ENCODE measurements around the gene FOS. TPM values are rescaled to one million over a fixed set of nuclear protein-coding genes. Genes with fewer than 3 reads are reported as not detected.

The FOS gene
- total RNA-seq, 1 donor from 2014 or later, result 32.9 TPM

- H3K4me1 Mint-ChIP-seq, result peaks cover 17% of the 10 kb centered on the region
- no peak overlapping the region for H3K4me3 ChIP-seq
Measured at GRCh38 chr14:75311356-75311755, 32.7 kb downstream of the FOS start.

GRCh38 chr14:75312341-75312740 is 33.7 kb downstream of the FOS start:
- DNase-seq (ENCODE audit: low spot score), result no peak
- Mint-ChIP-seq H3K36me3 (no peaks in the 10 kb centered on the region), H3K9me3 (no peaks in the 10 kb centered on the region), H3K27me3 (ENCODE audit: insufficient read depth, low read depth) (peaks cover 2% of the 10 kb centered on the region), H3K4me3 (no peak overlapping the region), H3K27ac (no peak overlapping the region), H3K4me1 (peaks cover 17% of the 10 kb centered on the region)
- Histone ChIP-seq H3K4me3 (no peak overlapping the region), H3K27ac (no peak overlapping the region), H3K9me3 (ENCODE audit: low read depth) (no peaks in the 10 kb centered on the region), H3F3A (ENCODE audit: low read depth) (peaks cover 15% of the 10 kb centered on the region), H4K20me1 (ENCODE audit: low read depth) (no peaks in the 10 kb centered on the region), H3K9ac (no peak overlapping the region), H2AFZ (replicated peaks) (no peak overlapping the region), H3K4me2 (no peak overlapping the region), H3K27me3 (no peaks in the 10 kb centered on the region), H3K4me1 (peaks cover 4% of the 10 kb centered on the region), H3K36me3 (no peaks in the 10 kb centered on the region), H3K79me2 (ENCODE audit: low read depth) (no peaks in the 10 kb centered on the region)
- no peak for TF ChIP-seq EZH2phosphoT487 (IDR thresholded peaks at IDR 0.05)
- TF ChIP-seq CTCF (IDR thresholded peaks at IDR 0.05), result no peak
- no peak for TF ChIP-seq EZH2 (IDR thresholded peaks at IDR 0.05)

More at GRCh38 chr14:75311356-75311755, 32.7 kb downstream of the FOS start:
- H4K20me1 ChIP-seq (ENCODE audit: low read depth), result no peaks in the 10 kb centered on the region
- no peaks in the 10 kb centered on the region for H3K9me3 ChIP-seq (ENCODE audit: low read depth)
- Mint-ChIP-seq H3K27me3 (ENCODE audit: insufficient read depth, low read depth) (peaks cover 4% of the 10 kb centered on the region), H3K9me3 (no peaks in the 10 kb centered on the region), H3K4me3 (peak overlapping the region; percentile 44), H3K27ac (peak overlapping the region; percentile 89), H3K36me3 (no peaks in the 10 kb centered on the region)
- H3F3A ChIP-seq (ENCODE audit: low read depth), result peaks cover 15% of the 10 kb centered on the region
- no peak overlapping the region for H3K9ac ChIP-seq
- TF ChIP-seq EZH2 (IDR thresholded peaks at IDR 0.05), result no peak
- H2AFZ ChIP-seq (replicated peaks), result peak overlapping the region; percentile 40
- no peak for DNase-seq (ENCODE audit: low spot score)
- H3K4me1 ChIP-seq, result peaks cover 4% of the 10 kb centered on the region
- no peaks in the 10 kb centered on the region for H3K79me2 ChIP-seq (ENCODE audit: low read depth)
- H3K27me3 ChIP-seq, result no peaks in the 10 kb centered on the region
- no peak overlapping the region for H3K4me2 ChIP-seq
- no peaks in the 10 kb centered on the region for H3K36me3 ChIP-seq
- no peak overlapping the region for H3K27ac ChIP-seq

GRCh38 chr14:75313294-75313693 is 34.7 kb downstream of the FOS start:
- no peak overlapping the region for H3K4me2 ChIP-seq
- no peaks in the 10 kb centered on the region for H3K36me3 Mint-ChIP-seq
- no peak overlapping the region for H3K9ac ChIP-seq
- H3K4me1 ChIP-seq, result no peaks in the 10 kb centered on the region
- H4K20me1 ChIP-seq (ENCODE audit: low read depth), result no peaks in the 10 kb centered on the region
- peaks cover 15% of the 10 kb centered on the region for H3F3A ChIP-seq (ENCODE audit: low read depth)
- TF ChIP-seq EZH2phosphoT487 (IDR thresholded peaks at IDR 0.05), result no peak
- TF ChIP-seq CTCF (IDR thresholded peaks at IDR 0.05), result no peak
- TF ChIP-seq EZH2 (IDR thresholded peaks at IDR 0.05), result no peak
- H2AFZ ChIP-seq (replicated peaks), result no peak overlapping the region
- DNase-seq (ENCODE audit: low spot score), result no peak
- H3K4me1 Mint-ChIP-seq, result peaks cover 17% of the 10 kb centered on the region
- no peaks in the 10 kb centered on the region for H3K9me3 ChIP-seq (ENCODE audit: low read depth)
- H3K79me2 ChIP-seq (ENCODE audit: low read depth), result no peaks in the 10 kb centered on the region
- no peak overlapping the region for H3K4me3 Mint-ChIP-seq
- H3K27ac ChIP-seq, result no peak overlapping the region
- H3K9me3 Mint-ChIP-seq, result no peaks in the 10 kb centered on the region
- H3K27ac Mint-ChIP-seq, result no peak overlapping the region
- H3K4me3 ChIP-seq, result no peak overlapping the region
- no peaks in the 10 kb centered on the region for H3K36me3 ChIP-seq
- peaks cover 2% of the 10 kb centered on the region for H3K27me3 Mint-ChIP-seq (ENCODE audit: insufficient read depth, low read depth)
- H3K27me3 ChIP-seq, result no peaks in the 10 kb centered on the region

- Mint-ChIP-seq H3K36me3 (no peaks in the 10 kb centered on the region), H3K4me3 (no peak overlapping the region), H3K27me3 (ENCODE audit: insufficient read depth, low read depth) (peaks cover 2% of the 10 kb centered on the region), H3K4me1 (peaks cover 17% of the 10 kb centered on the region), H3K9me3 (no peaks in the 10 kb centered on the region), H3K27ac (no peak overlapping the region)
- no peak overlapping the region for H3K4me2 ChIP-seq
- no peak overlapping the region for H3K9ac ChIP-seq
- H3K79me2 ChIP-seq (ENCODE audit: low read depth), result no peaks in the 10 kb centered on the region
- H3K27ac ChIP-seq, result no peak overlapping the region
- DNase-seq (ENCODE audit: low spot score), result no peak
- H2AFZ ChIP-seq (replicated peaks), result no peak overlapping the region
- H3K4me1 ChIP-seq, result no peaks in the 10 kb centered on the region
- peaks cover 11% of the 10 kb centered on the region for H3F3A ChIP-seq (ENCODE audit: low read depth)
- no peak overlapping the region for H3K4me3 ChIP-seq
- H3K9me3 ChIP-seq (ENCODE audit: low read depth), result no peaks in the 10 kb centered on the region
- no peaks in the 10 kb centered on the region for H4K20me1 ChIP-seq (ENCODE audit: low read depth)
- no peaks in the 10 kb centered on the region for H3K27me3 ChIP-seq
- TF ChIP-seq CTCF (IDR thresholded peaks at IDR 0.05), result no peak
- no peak for TF ChIP-seq EZH2 (IDR thresholded peaks at IDR 0.05)
- no peak for TF ChIP-seq EZH2phosphoT487 (IDR thresholded peaks at IDR 0.05)
- no peaks in the 10 kb centered on the region for H3K36me3 ChIP-seq
Measured at GRCh38 chr14:75315144-75315543, 36.5 kb downstream of the FOS start.

Data from neural progenitor cell (in vitro differentiated cells).